Renal cortical epithelial cell (primary cell): ENCODE data around the gene RSPO3. TPM values are rescaled to one million over a fixed set of nuclear protein-coding genes. Genes with fewer than 3 reads are reported as not detected.
A peak's percentile ranks its signal among the peaks of the same experiment; 100 is the strongest.

ENCODE experiments used
- DNase-seq: peaks from one replicate; pipeline ENCODE4 v3.0.0-alpha.2; 2011; ENCODE audit warnings: low read depth
- total RNA-seq: library from RNA; depleted of rRNA; stranded (reverse); fragments of >200 nt; gene quantifications from 2 replicates; pipeline ENCODE4 v1.2.3, GENCODE V29; 2014

Gene RSPO3
- total RNA-seq, 1 donor from 2014 or later, result 0.55 TPM

DNA sequence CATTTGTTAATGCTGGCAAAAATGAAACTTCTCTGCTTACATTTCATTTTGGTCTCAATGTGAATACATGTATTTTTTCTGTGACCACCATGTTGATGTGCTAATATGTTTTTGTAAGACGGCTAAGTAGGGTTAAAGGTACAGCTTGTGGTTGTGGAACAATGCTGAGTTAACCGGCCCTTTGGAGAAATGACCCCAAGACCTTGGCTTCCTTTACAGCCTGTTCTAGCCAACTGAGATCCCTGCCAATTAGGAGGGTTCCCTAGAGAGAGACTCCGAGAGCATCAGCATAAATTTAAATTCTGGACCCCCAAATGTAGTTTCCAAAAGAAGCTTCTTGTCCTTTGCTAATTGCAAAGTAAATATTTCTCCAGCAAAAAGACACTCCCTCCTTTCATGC is 44.4 kb downstream of the RSPO3 start:
- peak; percentile 32 for DNase-seq

GRCh38 chr6:127164036-127164435 is 45.6 kb downstream of the RSPO3 start:
- DNase-seq, result no peak

GRCh38 chr6:127164565-127164964 is 46.1 kb downstream of the RSPO3 start:
- no peak for DNase-seq

DNA sequence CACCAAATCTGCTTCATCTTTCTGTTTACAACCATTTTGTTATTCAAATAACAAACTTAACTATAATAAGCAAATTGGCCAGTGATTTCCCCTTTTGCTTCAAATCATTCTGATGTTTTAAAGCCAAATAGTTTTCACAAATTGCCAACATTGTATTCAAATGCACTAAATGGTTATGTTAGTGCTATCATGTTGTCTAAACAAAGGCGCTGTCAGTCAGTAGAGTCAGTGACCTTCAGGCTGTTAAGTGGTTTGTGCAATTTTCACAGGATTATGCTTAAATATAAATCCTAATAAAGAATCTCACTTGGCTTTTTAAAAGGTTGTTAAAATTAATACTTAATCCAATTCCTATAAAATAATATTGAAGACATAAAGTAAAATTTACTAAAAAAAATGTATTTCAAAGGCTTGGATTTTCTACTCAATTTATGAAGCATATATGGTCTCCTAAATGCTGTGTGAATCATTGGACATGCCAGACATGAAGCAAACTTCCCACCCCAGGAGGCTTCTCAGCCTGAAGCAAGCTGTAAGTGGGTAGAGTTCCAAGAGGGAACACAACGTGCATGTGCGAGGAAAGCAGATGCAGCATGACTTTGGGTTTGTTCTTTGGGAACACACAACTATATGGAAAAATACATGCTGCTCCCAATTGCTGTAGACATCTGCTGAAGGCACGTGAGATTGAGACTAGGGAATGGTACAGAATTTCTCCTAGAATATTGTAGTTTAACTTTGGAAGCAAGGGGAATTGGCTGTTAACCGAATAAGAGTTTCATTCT is 54.9 kb downstream of the RSPO3 start:
- no peak for DNase-seq

DNA sequence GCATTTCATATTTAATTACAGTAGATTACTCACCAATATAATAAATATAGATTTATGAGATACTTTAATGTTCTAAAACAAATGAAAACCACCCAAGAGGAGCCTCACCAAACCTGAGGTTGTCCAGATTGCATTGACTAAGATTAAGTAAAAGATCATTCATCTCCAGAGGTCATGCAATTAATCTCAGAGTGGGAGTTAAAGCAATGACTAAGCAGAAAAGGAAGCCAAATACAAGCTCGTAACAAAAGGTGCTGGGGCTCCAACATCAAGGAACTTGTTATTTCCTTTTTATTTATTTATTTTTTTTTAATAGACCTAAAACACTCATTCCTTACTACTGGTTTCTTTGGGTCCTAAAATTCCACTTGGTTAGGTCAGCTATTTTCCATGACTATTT is 57.7 kb downstream of the RSPO3 start:
- DNase-seq, result peak; percentile 74

- peak; percentile 39 for DNase-seq
These were observed 58.8 kb downstream of the RSPO3 start for GRCh38 chr6:127177030-127177922.

GRCh38 chr6:127177923-127178231 is 59.4 kb downstream of the RSPO3 start:
- DNase-seq, result no peak

DNA sequence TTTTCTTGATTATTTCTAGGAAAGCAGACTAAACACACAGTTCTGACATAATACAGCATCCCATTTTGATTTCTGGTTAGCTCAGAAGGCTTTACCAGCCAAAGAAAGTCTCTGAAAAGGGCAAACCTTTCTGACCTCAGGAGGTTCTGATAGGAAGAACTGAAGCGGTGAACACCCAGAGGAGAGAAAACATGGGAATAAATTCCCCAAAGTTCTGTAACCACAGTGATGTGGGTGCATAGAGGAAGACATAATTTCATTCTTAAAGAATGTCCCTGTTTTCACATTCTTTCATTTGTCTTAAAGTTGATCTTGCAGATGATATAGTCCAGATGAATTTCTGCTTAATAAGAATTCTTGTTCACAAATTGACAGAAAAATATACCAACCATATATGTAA is 60.3 kb downstream of the RSPO3 start:
- no peak for DNase-seq

DNA sequence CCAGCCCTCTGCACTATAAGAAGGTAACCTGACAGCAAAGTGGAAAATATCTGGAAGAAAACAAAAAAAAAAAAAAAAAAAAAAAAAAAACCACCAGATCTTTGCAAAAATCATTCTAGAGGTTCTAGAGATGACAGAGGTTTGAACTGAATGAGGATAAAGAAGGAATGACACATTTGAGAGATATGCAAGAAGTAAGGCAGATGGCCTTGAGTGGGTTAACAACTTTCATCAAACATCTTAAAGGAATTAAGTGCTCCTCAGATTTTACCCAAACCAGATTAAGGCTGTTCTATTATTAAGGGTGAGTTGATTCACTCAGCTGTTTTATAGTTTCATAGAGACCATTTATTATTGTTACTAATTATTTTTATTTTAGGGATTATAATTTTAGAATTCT is 62.0 kb downstream of the RSPO3 start:
- DNase-seq, result no peak

DNA sequence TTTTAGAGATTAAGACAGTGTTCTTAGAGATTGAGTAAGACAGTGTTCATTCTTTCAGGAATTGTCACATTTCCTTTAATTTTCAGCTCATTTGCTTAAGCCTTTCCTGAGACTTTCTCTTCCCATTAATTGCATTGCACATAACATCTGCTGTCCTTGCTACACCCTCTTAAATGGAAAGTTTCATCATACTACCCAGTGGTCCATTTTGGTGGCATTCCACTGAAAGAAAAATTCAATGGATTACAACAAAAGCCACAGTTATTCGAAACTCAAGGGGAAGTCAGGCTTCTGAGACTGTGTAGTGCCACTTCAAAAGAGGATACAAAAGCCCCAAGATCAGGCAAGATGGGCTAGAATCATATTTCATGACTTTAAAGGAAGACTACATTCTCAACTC is 64.0 kb downstream of the RSPO3 start:
- peak; percentile 64 for DNase-seq

DNA sequence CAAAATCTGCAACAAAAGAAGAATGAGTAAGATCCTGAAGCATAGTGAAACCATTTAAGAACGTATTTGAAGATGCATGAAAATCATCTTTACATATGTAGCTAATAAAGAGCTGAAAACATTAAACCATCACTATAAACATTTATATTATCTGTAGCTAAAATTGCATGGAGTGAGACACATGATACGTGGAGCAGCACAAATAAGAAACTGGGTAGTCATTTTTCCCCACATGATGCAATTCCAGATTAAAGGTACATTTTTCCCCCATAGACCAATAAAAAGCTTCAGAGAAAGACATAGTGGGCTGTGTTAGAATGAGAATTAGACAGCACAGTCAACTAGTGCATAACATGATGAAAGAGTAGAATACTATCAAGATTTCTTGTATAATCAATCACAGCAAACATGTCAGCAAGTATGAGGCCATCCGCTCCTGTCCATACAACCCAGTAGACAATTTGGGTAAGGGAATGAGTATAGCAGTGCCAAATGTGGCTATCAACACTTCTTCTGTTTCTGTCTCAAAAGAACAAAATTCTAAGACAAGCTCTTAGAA is 67.0 kb downstream of the RSPO3 start:
- no peak for DNase-seq

DNA sequence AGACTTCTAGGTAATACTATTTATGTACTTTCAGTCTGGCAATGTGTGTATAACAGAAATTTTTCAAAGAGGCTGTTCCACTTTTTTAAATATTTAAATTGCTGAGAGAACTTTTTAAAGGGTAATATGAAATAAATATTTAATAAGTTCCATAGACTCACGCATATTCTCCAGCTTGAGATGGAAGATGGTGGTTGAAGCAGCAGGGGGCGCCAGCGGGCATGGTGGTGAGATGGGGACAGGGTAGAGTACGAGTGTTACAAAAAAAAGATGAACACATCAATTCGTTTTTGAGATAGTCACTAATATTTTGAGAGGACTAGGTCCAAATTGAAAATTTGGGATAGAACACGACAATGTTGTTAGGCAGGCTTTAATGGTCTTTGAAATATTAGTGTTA is 68.4 kb downstream of the RSPO3 start:
- no peak for DNase-seq

- DNase-seq, result peak; percentile 24
These were observed 70.3 kb downstream of the RSPO3 start for GRCh38 chr6:127188744-127189143.

DNA sequence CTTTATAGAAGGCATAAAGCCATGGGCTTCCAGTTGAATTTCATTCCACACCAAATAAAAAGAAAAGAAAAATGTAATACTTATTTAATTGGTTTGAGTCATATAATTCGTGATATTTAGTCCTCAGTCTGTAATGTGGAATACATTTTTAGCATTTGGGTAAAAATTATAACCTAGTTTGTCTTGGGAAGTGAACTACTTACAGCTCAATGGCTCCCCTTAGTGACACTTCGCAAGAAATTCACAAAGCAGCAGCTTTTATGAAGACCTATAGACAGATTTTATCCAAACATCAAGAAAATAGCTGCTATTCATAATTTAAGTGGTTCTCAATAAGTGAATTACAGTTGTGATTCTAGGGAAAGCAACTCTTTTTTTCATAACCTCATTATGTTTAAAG is 72.1 kb downstream of the RSPO3 start:
- DNase-seq, result peak; percentile 55

GRCh38 chr6:127191716-127192115 is 73.2 kb downstream of the RSPO3 start:
- DNase-seq, result peak; percentile 13

DNA sequence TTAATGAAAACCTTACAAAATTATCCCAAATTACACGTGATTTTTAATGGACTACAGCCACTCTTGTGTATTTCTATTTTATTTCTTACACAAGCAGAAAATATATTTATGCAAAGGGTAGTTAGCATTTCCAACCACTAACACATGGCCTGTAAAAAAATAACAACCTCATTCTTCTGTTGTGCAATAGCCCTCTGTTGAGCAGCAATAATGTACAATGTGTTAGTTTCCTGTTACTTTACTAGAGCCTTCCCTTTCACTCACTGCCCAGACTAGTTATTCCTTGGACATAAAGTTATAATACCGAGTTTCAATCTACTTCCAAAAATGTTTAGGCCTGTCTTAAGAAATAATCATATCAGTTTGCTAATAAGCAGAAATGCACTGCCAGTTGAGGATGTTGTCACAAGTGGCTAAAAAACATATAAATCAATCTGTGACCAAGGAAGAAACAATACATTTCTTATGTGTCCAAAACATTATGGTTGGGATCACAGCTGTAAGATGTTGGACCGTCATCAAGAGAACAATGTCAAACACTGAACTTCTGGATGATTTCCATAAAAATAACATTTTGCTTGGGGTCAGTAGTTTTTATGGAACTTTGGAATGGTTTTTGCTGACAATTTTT is 74.6 kb downstream of the RSPO3 start:
- peak; percentile 82 for DNase-seq

GRCh38 chr6:127195833-127196232 is 77.4 kb downstream of the RSPO3 start:
- no peak for DNase-seq

DNA sequence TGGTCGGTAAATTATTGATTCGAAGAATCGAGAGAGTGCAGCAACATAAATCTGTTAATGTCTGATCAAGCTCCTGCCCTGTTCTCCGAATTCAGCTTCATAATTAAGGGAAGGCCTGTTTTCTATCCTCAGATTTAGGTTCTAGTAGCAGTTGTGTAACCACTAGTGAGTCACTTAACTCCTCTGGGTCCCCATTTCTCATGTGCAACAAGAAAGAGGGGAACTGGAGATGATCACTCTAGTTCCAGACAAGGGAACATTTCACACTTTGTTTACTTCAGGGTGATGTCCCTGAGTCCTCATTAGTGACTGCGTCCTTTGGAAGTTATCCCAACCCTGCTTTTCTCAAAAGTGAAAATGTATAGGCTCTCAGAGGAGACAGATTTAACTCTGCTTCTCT is 80.1 kb downstream of the RSPO3 start:
- peak; percentile 59 for DNase-seq

- DNase-seq, result no peak
These were observed 81.0 kb downstream of the RSPO3 start for GRCh38 chr6:127199470-127199869.

- no peak for DNase-seq
These were observed 81.6 kb downstream of the RSPO3 start for GRCh38 chr6:127200114-127200513.

- peak; percentile 83 for DNase-seq
These were observed 82.8 kb downstream of the RSPO3 start for GRCh38 chr6:127201321-127201720.

- DNase-seq, result no peak
These were observed 84.2 kb downstream of the RSPO3 start for GRCh38 chr6:127202676-127203075.
